OCI-M2 (cell line): Measurements from ENCODE around the gene RALB.
"Not testable (repeated sequence)": the region's sequence is repeated elsewhere in the genome, so short reads cannot be mapped to it uniquely, and the experiment has no call there.

Experiments
- DNase-seq: peaks from one replicate; lab custom pipeline; 2025; ENCODE audit not compliant: unreplicated experiment; lab: John Stamatoyannopoulos, UW

The RALB gene

GRCh38 chr2:120224735-120225548, 27.7 kb upstream of the RALB start:
- DNase-seq: no peak

- no peak for DNase-seq
Observed at GRCh38 chr2:120225549-120226065, 27.0 kb upstream of the RALB start.

GRCh38 chr2:120226316-120226715, 26.3 kb upstream of the RALB start:
- DNase-seq: no peak

- no peak for DNase-seq
Observed at GRCh38 chr2:120227111-120227991, 25.3 kb upstream of the RALB start.

GRCh38 chr2:120228503-120228902, 24.1 kb upstream of the RALB start:
- DNase-seq: no peak

GRCh38 chr2:120229341-120229740, 23.3 kb upstream of the RALB start:
- no peak for DNase-seq

GRCh38 chr2:120230515-120231471, 21.9 kb upstream of the RALB start:
- no peak for DNase-seq

GRCh38 chr2:120231564-120231973, 21.1 kb upstream of the RALB start:
- no peak for DNase-seq

- DNase-seq: no peak
Observed at GRCh38 chr2:120231974-120232635, 20.5 kb upstream of the RALB start.

- DNase-seq: no peak
Observed at GRCh38 chr2:120233292-120233691, 19.4 kb upstream of the RALB start.

GRCh38 chr2:120235158-120235557, 17.5 kb upstream of the RALB start:
- DNase-seq: not testable (repeated sequence)

GRCh38 chr2:120235681-120236080, 17.0 kb upstream of the RALB start:
- DNase-seq: no peak

GRCh38 chr2:120236316-120236715, 16.3 kb upstream of the RALB start:
- DNase-seq: no peak

GRCh38 chr2:120236791-120237190, 15.9 kb upstream of the RALB start:
- DNase-seq: no peak

- no peak for DNase-seq
Observed at GRCh38 chr2:120237491-120237902, 15.2 kb upstream of the RALB start.

GRCh38 chr2:120238728-120239487, 13.7 kb upstream of the RALB start:
- no peak for DNase-seq

GRCh38 chr2:120239488-120240287, 13.0 kb upstream of the RALB start:
- no peak for DNase-seq

GRCh38 chr2:120240901-120241429, 11.7 kb upstream of the RALB start:
- no peak for DNase-seq
